Stimulated activated CD4-positive, alpha-beta T cell treated with anti-CD3 and anti-CD28 coated beads, Interleukin-12 subunit alpha, Interleukin-12 subunit beta, amount 100 ng/mL, for 48 hours (primary cell): ENCODE data around the gene NUDT8.
"Not testable (repeated sequence)": the region's sequence is repeated elsewhere in the genome, so short reads cannot be mapped to it uniquely, and the experiment has no call there.

ENCODE experiments used
- DNase-seq, 3 donors: peaks; one replicate each; pipeline ENCODE4 v3.0.0-alpha.2; 2020; ENCODE audit warnings: low read depth in 2 of 3, low spot score in 1 of 3

Gene NUDT8

GRCh38 chr11:67644042-67644441 lies 14.3 kb upstream of the NUDT8 start:
- DNase-seq: no peak

DNA sequence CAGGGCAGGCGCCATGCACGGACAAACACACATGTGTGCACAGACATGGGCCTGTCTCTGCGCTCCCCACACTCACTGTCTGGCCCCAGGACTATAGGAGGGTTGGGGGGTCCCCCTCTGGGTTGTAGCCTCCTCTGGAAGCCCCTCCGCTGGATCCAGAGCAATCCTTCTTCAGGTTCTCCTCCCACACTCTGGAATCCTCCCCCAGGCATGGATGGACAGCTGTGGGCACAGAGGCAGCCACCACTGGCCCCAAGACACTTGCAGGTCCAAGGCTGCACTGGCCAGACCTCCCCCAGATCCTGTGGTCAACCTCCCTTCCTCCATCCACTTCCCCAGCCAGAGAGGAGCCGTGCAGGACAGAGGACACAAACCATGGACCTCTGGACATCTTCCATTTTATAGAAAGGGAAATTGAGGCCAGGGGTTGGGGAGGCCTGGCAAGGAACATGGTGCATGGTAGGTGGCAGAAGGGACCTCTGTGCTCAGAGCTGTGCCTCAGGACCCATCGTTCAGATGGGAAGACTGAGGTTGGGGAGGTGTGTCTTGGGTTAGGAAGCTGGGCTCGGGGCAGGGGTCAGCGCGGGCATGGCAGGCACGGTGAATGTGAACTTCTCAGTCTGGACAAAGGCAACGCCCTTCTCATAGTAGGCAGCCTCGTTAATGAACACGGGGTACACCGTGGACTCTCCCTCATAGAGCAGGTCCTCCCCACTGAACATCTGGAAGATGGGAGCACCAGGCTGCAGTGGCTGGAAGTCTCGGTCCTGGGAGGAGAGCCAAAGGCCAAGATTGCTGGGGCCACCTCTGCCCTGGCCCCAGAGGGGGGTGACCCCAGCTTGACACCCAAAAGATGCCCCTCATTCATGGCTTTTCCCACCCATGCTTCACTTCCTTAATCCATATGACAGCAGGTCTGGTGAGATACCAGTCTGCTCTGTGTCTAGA lies 12.7 kb upstream of the NUDT8 start:
- no peak for DNase-seq

DNA sequence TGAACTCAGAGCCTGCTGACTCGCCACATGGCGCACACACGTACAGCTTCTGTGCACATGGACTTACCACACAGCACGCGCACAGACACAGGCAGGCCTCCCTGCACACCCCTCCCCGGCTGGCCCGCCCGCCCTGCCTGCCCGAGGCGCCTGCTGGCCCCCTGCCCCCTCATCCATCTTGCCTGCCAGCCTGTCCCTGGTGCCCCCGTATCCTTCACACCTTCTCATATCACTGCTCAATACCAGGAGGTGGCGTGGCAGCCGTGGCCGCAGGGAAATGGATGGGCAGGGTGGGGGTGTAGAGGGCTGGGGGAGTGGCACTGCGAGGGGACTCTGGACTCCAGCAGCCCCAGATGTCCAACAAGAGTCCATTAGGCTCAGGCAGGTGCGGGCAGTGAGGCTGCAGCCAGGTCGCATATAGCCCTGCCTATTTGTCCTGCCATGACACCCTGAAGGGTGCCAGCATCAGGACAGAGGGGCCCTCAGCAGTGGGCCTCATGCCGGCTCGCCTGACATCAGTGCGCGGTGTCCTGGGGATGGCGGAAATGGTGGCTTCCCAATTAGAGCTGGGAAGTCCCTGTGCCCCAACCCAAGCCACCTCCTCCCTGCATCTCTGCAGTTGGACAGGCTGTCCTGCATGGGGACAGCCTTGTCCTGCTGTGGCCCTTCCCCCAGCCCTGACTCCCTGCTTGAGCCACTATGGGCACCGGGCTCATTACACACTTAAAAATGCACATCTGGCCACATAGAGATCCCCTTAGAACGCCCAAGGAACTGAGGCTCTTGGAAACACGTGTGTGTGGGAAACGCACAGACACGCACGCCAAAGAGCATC lies 11.8 kb upstream of the NUDT8 start:
- no peak for DNase-seq

DNA sequence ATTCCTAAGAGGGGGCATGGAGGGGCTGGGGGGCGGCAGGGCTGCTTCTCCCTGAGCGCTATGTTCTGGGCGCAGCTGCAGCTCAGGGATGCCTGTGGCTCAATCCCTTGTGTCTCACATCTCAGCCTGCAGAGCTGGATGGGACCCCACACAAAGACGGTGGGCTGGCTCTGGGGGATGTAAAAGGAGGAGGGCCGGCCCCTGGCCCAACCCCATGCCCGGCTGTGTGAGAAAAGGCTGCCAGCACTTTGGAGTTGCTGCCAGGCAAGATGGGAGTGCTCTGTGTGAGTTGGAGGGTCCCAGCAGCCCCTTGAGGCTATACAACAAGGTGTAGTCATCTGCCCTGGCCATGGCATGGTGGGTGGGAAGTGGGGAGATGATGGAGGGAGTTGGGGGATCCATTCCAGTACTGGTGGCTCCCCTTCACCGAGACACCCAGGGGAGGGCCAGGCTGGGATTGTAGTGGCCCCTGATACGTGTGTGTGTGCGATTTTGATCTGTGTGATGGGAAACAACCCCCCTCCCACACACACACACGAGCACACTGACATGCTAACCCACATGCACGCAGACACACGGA lies 11.1 kb upstream of the NUDT8 start:
- no peak for DNase-seq

- DNase-seq: peak; percentile 40 to 51 (median 41)
Measured at GRCh38 chr11:67640021-67640757, 10.5 kb upstream of the NUDT8 start.

- no peak for DNase-seq
Measured at GRCh38 chr11:67639438-67639859, 9.7 kb upstream of the NUDT8 start, which contains the start of gene TBX10. TSS of gene TBX10 (minus strand) at chr11:67639763. CDS start at chr11:67639472, 291 bp downstream.

DNA sequence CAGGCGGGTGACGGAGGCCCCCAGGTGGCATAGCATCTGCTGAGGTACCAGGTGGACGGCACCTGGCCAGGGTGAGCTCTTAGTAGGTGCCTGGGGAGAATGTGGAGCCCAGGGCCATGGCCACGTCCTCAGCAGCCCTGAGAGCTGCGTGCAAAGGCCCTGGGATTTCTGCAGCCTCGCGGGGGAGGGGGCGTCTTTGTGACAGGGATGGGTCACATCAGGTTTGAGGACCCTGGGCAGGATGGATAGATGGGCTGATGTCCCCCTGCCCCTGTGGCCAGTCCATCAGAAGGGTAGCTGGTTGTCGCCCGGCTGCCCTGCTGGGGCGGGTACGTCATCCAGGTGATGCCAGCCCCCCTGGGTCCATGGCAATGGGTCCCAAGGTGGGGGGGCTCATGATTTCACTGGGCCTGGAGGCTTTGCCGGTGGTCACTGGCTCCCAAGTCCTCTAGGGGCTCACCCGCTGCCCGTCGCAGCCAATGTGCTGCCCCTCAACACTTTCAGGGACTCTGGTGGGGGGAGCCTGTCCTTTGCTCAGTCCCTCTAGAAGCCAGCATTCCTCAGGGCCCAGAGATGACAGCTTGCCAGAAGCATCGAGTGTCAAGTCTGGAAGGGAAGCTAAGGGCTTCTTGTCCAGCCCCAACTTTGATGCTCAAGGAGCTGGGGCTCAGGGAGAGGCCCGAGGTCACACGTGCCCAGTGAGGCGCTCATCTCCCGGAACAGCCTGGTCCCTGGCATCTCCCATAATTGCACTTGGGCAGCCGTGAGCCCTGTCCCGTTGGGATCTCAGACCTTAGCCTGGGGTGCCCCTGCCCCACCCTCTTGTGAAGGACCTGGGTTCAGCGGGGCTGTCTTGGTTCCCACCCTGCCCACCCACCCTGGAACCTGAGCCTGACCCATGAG lies 9.0 kb upstream of the NUDT8 start:
- DNase-seq: no peak

GRCh38 chr11:67637441-67637840 lies 7.7 kb upstream of the NUDT8 start:
- not testable (repeated sequence) for DNase-seq

DNA sequence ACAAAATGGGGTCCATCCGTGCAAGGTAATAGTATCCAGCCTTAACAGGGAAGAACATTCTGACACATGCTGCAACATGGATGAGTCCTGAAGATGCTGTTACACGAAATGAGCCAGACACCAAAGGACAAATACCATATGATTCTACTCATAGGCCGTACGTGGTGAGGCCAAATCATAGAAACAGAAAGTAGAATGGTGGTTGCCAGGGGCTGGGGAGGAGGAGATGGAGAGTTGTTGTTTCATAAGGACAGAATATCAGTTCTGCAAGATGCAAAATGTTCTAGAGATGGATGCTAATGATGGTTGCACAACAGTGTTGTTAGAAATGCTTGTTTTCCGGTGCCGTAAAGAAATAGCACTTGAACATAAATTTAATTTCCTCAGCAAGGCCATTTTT lies 7.2 kb upstream of the NUDT8 start:
- DNase-seq: no peak

- no peak for DNase-seq
Measured at GRCh38 chr11:67635231-67635521, 5.4 kb upstream of the NUDT8 start.

- no peak for DNase-seq
Measured at GRCh38 chr11:67634366-67635230, 4.9 kb upstream of the NUDT8 start.

GRCh38 chr11:67633758-67634365 lies 4.1 kb upstream of the NUDT8 start:
- no peak for DNase-seq

DNA sequence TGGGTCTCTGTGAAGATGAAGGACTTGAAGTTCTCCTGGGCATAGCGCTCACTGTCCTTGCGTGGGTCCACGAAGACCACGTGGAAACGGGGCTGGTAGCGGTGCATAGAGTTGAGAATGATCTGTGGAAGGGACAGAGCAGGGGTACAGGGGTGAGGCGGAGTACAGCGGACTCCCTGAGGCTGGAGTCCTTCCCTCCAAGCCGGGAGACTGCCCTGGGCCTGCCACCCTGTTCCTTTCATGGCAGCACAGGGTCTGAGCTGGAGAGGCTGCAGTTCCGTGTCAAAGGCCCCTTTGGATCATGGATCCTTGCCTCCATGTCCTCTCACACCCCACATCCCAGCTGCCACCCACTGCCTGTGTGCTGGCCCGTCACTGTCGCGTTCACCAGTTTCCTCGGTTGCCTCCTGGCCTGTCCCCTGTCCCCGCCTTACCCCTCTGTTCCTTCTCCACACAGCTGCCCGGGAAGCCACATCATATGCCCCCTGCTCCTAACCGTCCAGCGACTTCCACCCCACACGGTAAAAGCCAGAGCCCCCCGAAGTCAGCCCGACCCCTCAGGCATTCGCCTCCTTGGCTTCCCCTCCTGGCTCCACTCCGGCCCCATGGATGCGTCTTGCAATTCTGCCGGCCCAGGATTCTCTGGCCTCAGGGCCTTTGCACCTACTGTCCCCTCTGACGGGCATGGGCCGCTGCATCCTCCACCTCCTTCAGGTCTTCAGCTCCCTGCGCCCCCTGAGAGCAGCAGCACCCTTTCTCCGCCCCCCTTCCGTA lies 3.4 kb upstream of the NUDT8 start:
- DNase-seq: no peak

DNA sequence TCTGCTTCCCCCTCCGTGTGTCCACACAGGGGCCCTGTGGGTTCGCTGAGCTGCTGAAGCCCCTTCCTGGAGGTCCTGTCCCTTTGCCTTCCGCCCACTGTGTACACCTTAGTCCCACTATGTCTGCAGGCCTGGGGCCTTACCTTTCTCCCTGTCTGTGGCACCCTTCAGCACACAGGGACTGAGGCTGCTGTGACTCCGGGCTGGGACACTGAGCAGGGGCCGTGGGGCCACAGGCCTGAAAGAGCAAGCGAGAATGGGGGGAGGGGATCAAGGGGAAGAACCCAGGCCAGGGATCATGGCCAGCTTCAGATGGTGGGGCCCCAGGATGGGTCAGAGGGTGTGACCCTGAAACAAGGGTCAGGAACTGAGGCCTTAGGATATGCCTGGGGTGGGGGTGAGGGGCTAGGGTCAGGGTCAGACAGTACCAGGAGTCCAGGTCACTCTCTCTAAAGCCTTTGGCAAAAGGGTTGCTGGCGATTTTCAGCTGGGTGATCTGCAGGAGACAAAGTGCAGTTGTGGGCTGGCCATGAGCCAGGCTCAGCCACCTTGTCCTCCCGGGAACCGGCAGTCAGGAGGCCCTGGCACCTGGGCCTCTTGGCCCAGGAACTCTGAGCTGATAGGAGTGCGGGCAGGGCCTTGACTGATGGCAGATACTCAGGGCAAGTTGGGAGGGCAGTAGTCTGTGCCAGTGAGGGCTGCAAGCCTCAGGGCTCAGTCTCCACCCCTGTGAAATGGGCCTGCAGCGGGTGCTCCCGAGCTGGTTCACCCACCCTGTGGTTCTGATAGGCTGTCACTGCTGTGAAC lies 2.6 kb upstream of the NUDT8 start:
- no peak for DNase-seq

GRCh38 chr11:67631853-67632174 lies 2.1 kb upstream of the NUDT8 start:
- no peak for DNase-seq

DNA sequence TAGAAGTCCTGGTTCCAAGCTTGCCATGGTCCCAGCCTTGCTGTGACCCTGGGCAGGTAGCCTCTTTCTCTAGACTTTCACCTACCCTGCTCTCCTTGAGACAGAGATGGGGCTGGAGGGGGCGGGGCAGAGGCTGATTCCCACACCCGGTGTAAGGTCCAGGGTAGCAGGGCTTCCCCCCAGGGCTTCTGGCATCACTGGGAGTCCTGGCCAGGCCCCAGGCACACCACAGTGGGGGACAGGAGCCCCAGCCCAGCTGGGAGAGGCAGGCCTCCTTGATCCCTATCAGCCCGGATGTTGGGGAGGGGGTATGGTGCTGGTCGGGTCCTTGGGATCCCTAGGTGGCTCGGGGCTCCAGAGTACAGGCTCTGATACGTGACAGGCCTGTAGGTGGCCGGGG lies 1.7 kb upstream of the NUDT8 start:
- no peak for DNase-seq

- DNase-seq: no peak
Measured at GRCh38 chr11:67630943-67631331, 1.2 kb upstream of the NUDT8 start.
